Nephron (organoid): ENCODE results near the gene SLC16A7.

ENCODE experiments used
- H3K27ac Mint-ChIP-seq, 3 experiments: 2 replicates each; pipeline ENCODE4 v1.8.0; 2020; ENCODE audit warnings: mixed read lengths in 3 of 3, mild to moderate bottlenecking in 2 of 3, moderate library complexity in 1 of 3
- H3K27me3 Mint-ChIP-seq: 2 replicates; pipeline ENCODE4 v1.8.0; 2021; ENCODE audit warnings: low read depth, mild to moderate bottlenecking, moderate library complexity, mixed read lengths
- H3K36me3 Mint-ChIP-seq: 2 replicates; pipeline ENCODE4 v1.8.0; 2020; ENCODE audit warnings: low read depth, mixed read lengths
- H3K4me1 Mint-ChIP-seq: 2 replicates; pipeline ENCODE4 v1.8.0; 2020; ENCODE audit warnings: mixed read lengths
- H3K4me3 Mint-ChIP-seq, 3 experiments: 2 replicates each; pipeline ENCODE4 v1.8.0; 2020; ENCODE audit warnings: mild to moderate bottlenecking in 3 of 3, mixed read lengths in 3 of 3, moderate library complexity in 2 of 3
- H3K9me3 Mint-ChIP-seq: 2 replicates; pipeline ENCODE4 v1.8.0; 2020; ENCODE audit warnings: mixed read lengths
- TF ChIP-seq, protein P1 (sequence below), 3 experiments: fragments of 200-600 bp; sonication (generic); IDR thresholded peaks; one replicate each; pipeline ENCODE4 v1.5.0; 2021; ENCODE audit warnings: antibody characterized with exemption in 3 of 3; ENCODE audit not compliant: unreplicated experiment in 3 of 3

The SLC16A7 gene

DNA sequence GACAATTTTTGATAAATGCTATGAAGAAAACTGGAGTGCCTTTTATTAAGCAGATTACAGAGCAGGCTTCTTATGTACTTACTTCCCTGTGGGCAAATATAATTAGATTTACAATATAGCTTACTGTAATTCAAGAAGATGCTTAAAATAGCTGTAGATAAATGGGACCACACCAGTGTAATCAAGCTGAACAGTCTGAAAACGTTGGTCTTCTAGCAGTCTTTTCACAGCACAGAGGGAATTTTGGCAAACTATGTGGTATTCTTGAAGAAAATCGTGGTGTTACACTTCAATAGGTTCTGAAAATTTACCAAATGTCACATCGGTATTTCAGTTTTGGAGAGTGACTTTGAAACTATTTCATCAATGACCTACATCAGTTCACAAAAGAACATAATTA, 47.7 kb downstream of the SLC16A7 start:
- H3K4me1 Mint-ChIP-seq = peaks cover 7% of the 10 kb centered on the region

DNA sequence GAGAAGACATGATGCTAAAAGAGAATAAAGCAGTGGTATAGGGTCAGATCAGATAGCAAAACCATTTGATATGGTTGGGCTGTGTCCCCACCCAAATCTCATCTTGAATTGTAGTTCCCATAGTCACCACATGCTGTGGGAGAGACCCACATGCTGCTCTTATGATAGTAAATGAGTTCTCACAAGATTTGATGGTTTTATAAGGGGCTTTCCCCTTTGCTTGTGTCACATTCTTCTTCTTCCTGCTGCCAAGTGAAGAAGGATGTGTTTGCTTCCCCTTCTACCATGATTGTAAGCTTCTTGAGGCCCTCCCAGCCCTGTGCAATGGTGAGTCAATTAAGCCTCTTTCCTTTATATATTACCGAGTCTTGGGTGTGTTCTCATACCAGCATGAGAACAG, 49.4 kb downstream of the SLC16A7 start:
- Mint-ChIP-seq H3K27me3 (no peaks in the 10 kb centered on the region), H3K4me1 (peaks cover 7% of the 10 kb centered on the region), H3K36me3 (peaks cover 4% of the 10 kb centered on the region), H3K9me3 (no peaks in the 10 kb centered on the region), H3K27ac (no peak overlapping the region), H3K4me3 (no peak overlapping the region)
- TF ChIP-seq, protein P1, sequence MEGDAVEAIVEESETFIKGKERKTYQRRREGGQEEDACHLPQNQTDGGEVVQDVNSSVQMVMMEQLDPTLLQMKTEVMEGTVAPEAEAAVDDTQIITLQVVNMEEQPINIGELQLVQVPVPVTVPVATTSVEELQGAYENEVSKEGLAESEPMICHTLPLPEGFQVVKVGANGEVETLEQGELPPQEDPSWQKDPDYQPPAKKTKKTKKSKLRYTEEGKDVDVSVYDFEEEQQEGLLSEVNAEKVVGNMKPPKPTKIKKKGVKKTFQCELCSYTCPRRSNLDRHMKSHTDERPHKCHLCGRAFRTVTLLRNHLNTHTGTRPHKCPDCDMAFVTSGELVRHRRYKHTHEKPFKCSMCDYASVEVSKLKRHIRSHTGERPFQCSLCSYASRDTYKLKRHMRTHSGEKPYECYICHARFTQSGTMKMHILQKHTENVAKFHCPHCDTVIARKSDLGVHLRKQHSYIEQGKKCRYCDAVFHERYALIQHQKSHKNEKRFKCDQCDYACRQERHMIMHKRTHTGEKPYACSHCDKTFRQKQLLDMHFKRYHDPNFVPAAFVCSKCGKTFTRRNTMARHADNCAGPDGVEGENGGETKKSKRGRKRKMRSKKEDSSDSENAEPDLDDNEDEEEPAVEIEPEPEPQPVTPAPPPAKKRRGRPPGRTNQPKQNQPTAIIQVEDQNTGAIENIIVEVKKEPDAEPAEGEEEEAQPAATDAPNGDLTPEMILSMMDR (IDR thresholded peaks at IDR 0.05; ENCODE audit: unreplicated experiment in 3 of 3) = no peak

More for the DNA sequence above, 47.7 kb downstream of the SLC16A7 start:
- Mint-ChIP-seq H3K27ac (no peak overlapping the region), H3K36me3 (peaks cover 4% of the 10 kb centered on the region), H3K9me3 (no peaks in the 10 kb centered on the region), H3K4me3 (no peak overlapping the region), H3K27me3 (no peaks in the 10 kb centered on the region)
- TF ChIP-seq, protein P1 (IDR thresholded peaks at IDR 0.05; ENCODE audit: unreplicated experiment in 3 of 3) = no peak

DNA sequence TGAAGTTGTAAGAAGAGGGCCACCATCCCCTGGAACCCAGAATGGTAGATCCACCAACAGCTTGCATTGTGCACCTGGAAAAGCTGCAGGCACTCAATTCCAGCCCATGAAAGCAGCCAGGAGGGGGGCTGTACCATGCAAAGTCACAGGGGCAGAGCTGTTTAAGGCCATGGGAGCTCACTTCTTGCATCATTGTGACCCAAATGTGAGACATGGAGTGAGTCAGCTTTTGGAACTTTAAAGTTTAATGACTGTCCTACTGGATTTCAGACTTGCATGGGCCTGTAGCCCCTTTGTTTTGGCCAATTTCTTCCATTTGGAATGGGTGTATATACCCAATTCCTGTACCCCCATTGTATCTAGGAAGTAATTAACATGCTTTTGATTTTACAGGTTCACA, 50.8 kb downstream of the SLC16A7 start:
- H3K4me3 Mint-ChIP-seq = no peak overlapping the region
- no peaks in the 10 kb centered on the region for H3K9me3 Mint-ChIP-seq
- no peak overlapping the region for H3K27ac Mint-ChIP-seq
- H3K27me3 Mint-ChIP-seq = no peaks in the 10 kb centered on the region
- peaks cover 14% of the 10 kb centered on the region for H3K4me1 Mint-ChIP-seq
- TF ChIP-seq, protein P1 (IDR thresholded peaks at IDR 0.05; ENCODE audit: unreplicated experiment in 3 of 3) = no peak
- peaks cover 4% of the 10 kb centered on the region for H3K36me3 Mint-ChIP-seq

DNA sequence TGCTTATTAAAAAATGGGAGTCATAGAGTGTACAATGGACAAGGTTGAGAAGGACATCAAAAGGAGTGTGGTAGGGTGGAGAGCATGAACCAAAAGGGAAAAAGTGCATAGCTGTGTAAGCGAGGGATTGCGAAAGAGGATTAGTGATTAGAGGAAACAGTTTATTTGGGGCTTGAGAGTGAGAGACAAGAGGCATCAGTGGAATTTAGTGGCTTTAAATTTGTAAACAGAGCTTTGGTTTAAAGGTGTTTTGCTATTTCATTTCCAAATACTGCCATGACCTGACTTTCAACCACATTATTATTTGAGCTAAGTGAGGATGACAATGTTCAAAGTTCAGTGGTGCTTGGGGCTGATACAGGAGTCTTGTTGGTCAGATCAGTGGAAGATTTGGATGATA, 53.4 kb downstream of the SLC16A7 start:
- Mint-ChIP-seq H3K4me3 (no peak overlapping the region), H3K9me3 (no peaks in the 10 kb centered on the region), H3K4me1 (peaks cover 7% of the 10 kb centered on the region), H3K36me3 (peaks cover 4% of the 10 kb centered on the region), H3K27ac (no peak overlapping the region), H3K27me3 (no peaks in the 10 kb centered on the region)
- TF ChIP-seq, protein P1 (IDR thresholded peaks at IDR 0.05; ENCODE audit: unreplicated experiment in 3 of 3) = no peak

DNA sequence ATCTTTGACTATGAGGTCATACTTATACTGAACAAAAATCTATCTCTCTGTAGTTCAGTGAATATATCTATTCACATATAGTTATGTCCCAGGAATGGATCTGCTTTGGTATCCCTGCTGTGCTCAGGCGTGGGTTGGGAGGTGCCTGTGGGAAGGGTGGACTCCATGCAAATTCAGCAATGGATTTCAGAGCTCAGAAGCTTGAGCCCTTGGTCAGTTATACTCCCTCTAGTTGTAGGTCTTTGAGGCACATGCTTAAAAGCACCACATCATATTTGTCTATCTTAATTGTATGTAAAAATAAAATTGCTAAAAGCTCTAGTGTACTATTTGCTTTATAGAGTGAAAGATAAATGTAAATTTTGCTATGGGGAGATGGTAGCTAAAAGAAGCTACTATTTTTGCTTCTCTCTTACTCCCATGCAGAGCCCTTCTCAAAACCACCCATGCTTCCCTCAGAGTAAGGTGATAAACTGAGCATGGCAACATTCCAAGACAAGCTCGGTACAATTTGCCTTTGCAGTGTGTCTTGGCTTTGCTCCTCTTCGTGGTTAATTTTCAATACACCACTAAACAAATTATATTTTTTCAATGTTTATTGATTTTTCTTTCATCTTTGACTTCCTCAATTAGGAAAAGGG, 54.9 kb downstream of the SLC16A7 start:
- peaks cover 7% of the 10 kb centered on the region for H3K4me1 Mint-ChIP-seq
- H3K36me3 Mint-ChIP-seq = peaks cover 2% of the 10 kb centered on the region
- TF ChIP-seq, protein P1 (IDR thresholded peaks at IDR 0.05; ENCODE audit: unreplicated experiment in 3 of 3) = no peak
- peak overlapping the region in 1 of 3 experiments; percentile 32 for H3K27ac Mint-ChIP-seq
- H3K9me3 Mint-ChIP-seq = no peaks in the 10 kb centered on the region
- H3K27me3 Mint-ChIP-seq = no peaks in the 10 kb centered on the region
- no peak overlapping the region for H3K4me3 Mint-ChIP-seq
